K562 (cell line): Measurements from ENCODE around the gene KCTD21. TPM values are rescaled to one million over a fixed set of nuclear protein-coding genes. Genes with fewer than 3 reads are reported as not detected.
A peak's percentile ranks its signal among the peaks of the same experiment; 100 is the strongest.

Experiments used
- GATAD2A ChIP-seq: fragments of 450-650 bp; IDR thresholded peaks from 2 replicates; pipeline ENCODE4 v1.6.1; 2017
- HMGN3 ChIP-seq: IDR thresholded peaks from 2 replicates; pipeline ENCODE4 v1.6.1; 2011; ENCODE audit warnings: borderline replicate concordance, low read depth, mild to moderate bottlenecking, mixed read lengths, low read length; ENCODE audit not compliant: insufficient read length; ENCODE audit errors: extremely low read depth
- KAT2B ChIP-seq: IDR thresholded peaks from one replicate; pipeline ENCODE4 v1.6.1; 2012; ENCODE audit warnings: low read depth, mild to moderate bottlenecking, control low read depth, inconsistent platforms, low read length, moderate library complexity
- KLF1 ChIP-seq: fragments of 450-650 bp; IDR thresholded peaks from 2 replicates; pipeline ENCODE4 v1.6.1; 2016; ENCODE audit warnings: missing genetic modification characterization, missing compliant biosample characterization
- LCOR ChIP-seq: sonication (generic); formaldehyde crosslinking; IDR thresholded peaks from 2 replicates; pipeline ENCODE4 v1.8.0; 2022; ENCODE audit warnings: mild to moderate bottlenecking, missing genetic modification reagents
- MCM2 ChIP-seq: fragments of 450-650 bp; IDR thresholded peaks from 2 replicates; pipeline ENCODE4 v1.6.1; 2017; ENCODE audit warnings: low read depth, mild to moderate bottlenecking
- MTA1 ChIP-seq: fragments of 450-650 bp; IDR thresholded peaks from 2 replicates; pipeline ENCODE4 v1.6.1; 2017; ENCODE audit warnings: borderline replicate concordance
- NBN ChIP-seq: fragments of 450-650 bp; IDR thresholded peaks from 2 replicates; pipeline ENCODE4 v1.6.1; 2016; ENCODE audit warnings: low read depth, mild to moderate bottlenecking
- PHF20 ChIP-seq: fragments of 450-650 bp; IDR thresholded peaks from 2 replicates; pipeline ENCODE4 v1.6.1; 2018; ENCODE audit not compliant: partially characterized antibody
- POLR2B ChIP-seq: fragments of 450-650 bp; IDR thresholded peaks from 2 replicates; pipeline ENCODE4 v1.6.1; 2018; ENCODE audit warnings: low read depth; ENCODE audit not compliant: partially characterized antibody
- RBM39 ChIP-seq: fragments of 200-400 bp; formaldehyde crosslinking; optimal IDR thresholded peaks from 2 replicates; pipeline ENCODE3; 2018; ENCODE audit warnings: low read depth, low read length
- SMAD4 ChIP-seq: fragments of 250-450 bp; sonication (Bioruptor Pico); conservative IDR thresholded peaks from 2 replicates; pipeline ENCODE4 v1.8.0; 2021; ENCODE audit warnings: inconsistent platforms, mild to moderate bottlenecking, moderate library complexity
- SMARCE1 ChIP-seq: fragments of 450-650 bp; IDR thresholded peaks from 2 replicates; pipeline ENCODE4 v1.7.1; 2016; ENCODE audit warnings: mild to moderate bottlenecking
- SP2 ChIP-seq: IDR thresholded peaks from 2 replicates; pipeline ENCODE4 v1.6.1; 2011; ENCODE audit warnings: mild to moderate bottlenecking, low read depth, low read length, moderate library complexity; ENCODE audit not compliant: poor library complexity, severe bottlenecking; ENCODE audit errors: extremely low read depth
- SRSF7 ChIP-seq: fragments of 200-400 bp; formaldehyde crosslinking; optimal IDR thresholded peaks from 2 replicates; pipeline ENCODE3; 2017; ENCODE audit warnings: mild to moderate bottlenecking, low read depth, low read length
- SUPT5H ChIP-seq: fragments of 450-650 bp; IDR thresholded peaks from 2 replicates; pipeline ENCODE4 v1.6.1; 2016
- TEAD1 ChIP-seq, 2 experiments: fragments of 450-650 bp in 1 of 2; sonication (generic) in 1 of 2; formaldehyde crosslinking; IDR thresholded peaks; 2 replicates each; pipeline versions ENCODE4 v1.4.0 to v1.8.0; 2020 to 2022; ENCODE audit warnings: mild to moderate bottlenecking in 2 of 2, missing genetic modification reagents in 1 of 2
- ZNF143 ChIP-seq: sonication (generic); formaldehyde crosslinking; IDR thresholded peaks from 2 replicates; pipeline ENCODE4 v1.9.0; 2022; ENCODE audit warnings: mild to moderate bottlenecking, missing genetic modification reagents
- ZNF197 ChIP-seq: fragments of 200-800 bp; sonication (Bioruptor generic); IDR thresholded peaks from 2 replicates; pipeline ENCODE4 v1.6.1; 2016; ENCODE audit warnings: low read depth, missing genetic modification characterization, missing compliant biosample characterization
- ZNF444 ChIP-seq: fragments of 250-450 bp; sonication (Bioruptor Pico); IDR thresholded peaks from 2 replicates; pipeline ENCODE4 v1.4.0; 2020; ENCODE audit warnings: mild to moderate bottlenecking, moderate library complexity
- ZNF77 ChIP-seq: fragments of 250-450 bp; sonication (Bioruptor Pico); IDR thresholded peaks from 2 replicates; pipeline ENCODE4 v1.5.0; 2020
- polyA plus RNA-seq, 8 experiments: library from polyadenylated mRNA; depleted of rRNA in 4 of 8; stranded (reverse) in 5 of 8; unstranded in 3 of 8; fragments of >200 nt; fragmentation: Nextera tagmentation in 2 of 8; fragmentation: Illumina TruSeq in 1 of 8; extraction: Ambion mirVana in 2 of 8; extraction: Trizol in 1 of 8; gene quantifications; 2 replicates each; pipeline versions ENCODE4 v1.2.1 to v1.2.3, GENCODE V29; 2011 to 2014; ENCODE audit warnings: inconsistent platforms in 1 of 8, missing spikeins in 1 of 8
- total RNA-seq, 7 experiments: library from RNA; depleted of rRNA in 6 of 7; stranded (reverse); fragments of >200 nt in 6 of 7; fragmentation: Illumina TruSeq in 2 of 7; extraction: Trizol in 2 of 7; gene quantifications; 2 replicates each; pipeline versions ENCODE4 v1.2.1 to v1.2.3, GENCODE V29; 2011 to 2021; ENCODE audit warnings: low replicate concordance in 1 of 7
- TF ChIP-seq, protein P1 (sequence below), 2 experiments: fragments of 450-650 bp in 1 of 2; IDR thresholded peaks; 2 replicates each; pipeline ENCODE4 v1.6.1; 2011 to 2017; ENCODE audit warnings: low read depth in 2 of 2, antibody characterized with exemption in 1 of 2, borderline replicate concordance in 1 of 2, low read length in 1 of 2, mild to moderate bottlenecking in 1 of 2, mixed read lengths in 1 of 2; ENCODE audit not compliant: control insufficient read depth in 1 of 2
- TF ChIP-seq, protein P2 (sequence below): fragments of 250-450 bp; sonication (Bioruptor Pico); IDR thresholded peaks from 2 replicates; pipeline ENCODE4 v1.5.1; 2021; ENCODE audit warnings: mild to moderate bottlenecking

KCTD21 gene
- total and polyA plus RNA-seq, 9 of the 15 experiments (the other 6 are each of a cell fraction or from before 2014, with no cell fraction given) = 0.34 to 5.4 (median 1.9) TPM

DNA sequence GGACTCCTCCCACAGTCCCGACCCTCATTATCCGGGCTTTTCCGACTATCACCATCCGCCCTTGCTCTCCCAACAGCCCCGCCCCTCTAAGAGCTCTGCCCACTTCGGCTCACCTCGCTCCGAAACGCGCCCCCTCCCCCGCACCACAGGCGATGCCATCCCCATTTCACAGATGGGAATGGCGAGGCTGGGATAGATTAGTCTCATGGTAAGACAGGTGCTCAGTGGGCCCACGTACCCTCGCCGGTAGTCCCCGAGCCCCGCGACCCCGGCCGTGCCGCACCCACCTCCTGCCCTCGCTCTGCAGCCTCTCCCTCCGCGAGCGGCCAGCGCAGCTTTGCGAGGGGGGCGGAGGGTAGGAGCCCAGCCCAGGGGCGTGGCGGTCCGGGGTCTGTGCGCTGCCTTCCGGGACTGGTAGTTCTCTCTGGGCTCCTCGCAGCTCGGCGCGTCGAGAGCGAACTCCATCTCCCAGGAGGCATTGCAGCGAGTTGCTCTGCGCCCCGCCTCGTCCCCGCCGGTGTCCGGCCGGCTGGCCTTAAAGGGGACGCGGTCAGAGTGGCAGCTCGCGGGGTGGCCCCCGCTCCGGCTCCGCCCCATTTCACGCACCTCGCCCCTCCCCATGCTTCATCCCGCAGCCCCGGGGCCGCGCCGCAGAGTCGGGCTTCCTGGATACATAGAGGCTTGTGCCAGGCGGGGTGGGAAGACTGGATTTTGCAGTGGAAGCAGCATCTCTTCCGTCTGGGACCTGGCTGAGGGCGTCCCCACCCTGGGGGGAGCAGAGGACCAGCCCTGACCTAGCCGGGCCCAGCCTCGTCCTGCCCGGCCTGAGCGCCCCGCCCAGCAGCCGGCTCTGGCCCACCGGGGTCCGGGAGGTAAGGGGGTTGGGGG, at the start of gene KCTD21, which contains the start of gene USP35 (continued):
- TF ChIP-seq, protein P1, sequence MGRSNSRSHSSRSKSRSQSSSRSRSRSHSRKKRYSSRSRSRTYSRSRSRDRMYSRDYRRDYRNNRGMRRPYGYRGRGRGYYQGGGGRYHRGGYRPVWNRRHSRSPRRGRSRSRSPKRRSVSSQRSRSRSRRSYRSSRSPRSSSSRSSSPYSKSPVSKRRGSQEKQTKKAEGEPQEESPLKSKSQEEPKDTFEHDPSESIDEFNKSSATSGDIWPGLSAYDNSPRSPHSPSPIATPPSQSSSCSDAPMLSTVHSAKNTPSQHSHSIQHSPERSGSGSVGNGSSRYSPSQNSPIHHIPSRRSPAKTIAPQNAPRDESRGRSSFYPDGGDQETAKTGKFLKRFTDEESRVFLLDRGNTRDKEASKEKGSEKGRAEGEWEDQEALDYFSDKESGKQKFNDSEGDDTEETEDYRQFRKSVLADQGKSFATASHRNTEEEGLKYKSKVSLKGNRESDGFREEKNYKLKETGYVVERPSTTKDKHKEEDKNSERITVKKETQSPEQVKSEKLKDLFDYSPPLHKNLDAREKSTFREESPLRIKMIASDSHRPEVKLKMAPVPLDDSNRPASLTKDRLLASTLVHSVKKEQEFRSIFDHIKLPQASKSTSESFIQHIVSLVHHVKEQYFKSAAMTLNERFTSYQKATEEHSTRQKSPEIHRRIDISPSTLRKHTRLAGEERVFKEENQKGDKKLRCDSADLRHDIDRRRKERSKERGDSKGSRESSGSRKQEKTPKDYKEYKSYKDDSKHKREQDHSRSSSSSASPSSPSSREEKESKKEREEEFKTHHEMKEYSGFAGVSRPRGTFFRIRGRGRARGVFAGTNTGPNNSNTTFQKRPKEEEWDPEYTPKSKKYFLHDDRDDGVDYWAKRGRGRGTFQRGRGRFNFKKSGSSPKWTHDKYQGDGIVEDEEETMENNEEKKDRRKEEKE (IDR thresholded peaks at IDR 0.05; ENCODE audit: borderline replicate concordance in 1 of 2, control insufficient read depth in 1 of 2, low read depth in 2 of 2, low read length in 1 of 2) = no peak
- TF ChIP-seq TEAD1 (CRISPR knock-in tag; IDR thresholded peaks at IDR 0.05) = peak in 1 of 2 experiments; percentile 5; a peak in 3 of 4 replicates
- peak; percentile 64 for TF ChIP-seq SUPT5H
- TF ChIP-seq ZNF77 (CRISPR knock-in tag) = no peak
- TF ChIP-seq SMARCE1 = no peak
- TF ChIP-seq GATAD2A = peak; percentile 83
- peak; percentile 88 for TF ChIP-seq NBN
- TF ChIP-seq ZNF197 (CRISPR knock-in tag) = peak; percentile 90; the same call in 1 of the 2 replicates
- TF ChIP-seq SRSF7 = no peak
- TF ChIP-seq PHF20 = peak; percentile 72
- TF ChIP-seq, protein P2, sequence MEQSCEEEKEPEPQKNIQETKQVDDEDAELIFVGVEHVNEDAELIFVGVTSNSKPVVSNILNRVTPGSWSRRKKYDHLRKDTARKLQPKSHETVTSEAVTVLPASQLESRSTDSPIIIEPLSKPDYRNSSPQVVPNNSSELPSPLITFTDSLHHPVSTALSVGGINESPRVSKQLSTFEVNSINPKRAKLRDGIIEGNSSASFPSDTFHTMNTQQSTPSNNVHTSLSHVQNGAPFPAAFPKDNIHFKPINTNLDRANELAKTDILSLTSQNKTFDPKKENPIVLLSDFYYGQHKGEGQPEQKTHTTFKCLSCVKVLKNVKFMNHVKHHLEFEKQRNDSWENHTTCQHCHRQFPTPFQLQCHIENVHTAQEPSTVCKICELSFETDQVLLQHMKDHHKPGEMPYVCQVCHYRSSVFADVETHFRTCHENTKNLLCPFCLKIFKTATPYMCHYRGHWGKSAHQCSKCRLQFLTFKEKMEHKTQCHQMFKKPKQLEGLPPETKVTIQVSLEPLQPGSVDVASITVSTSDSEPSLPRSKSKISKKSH = no peak
- peak; percentile 54; the same call in 1 of the 2 replicates for TF ChIP-seq MTA1
- peak; percentile 83; the same call in 1 of the 2 replicates for TF ChIP-seq KLF1 (tag)
- TF ChIP-seq LCOR (CRISPR knock-in tag) = peak; percentile 81
- no peak for TF ChIP-seq POLR2B
- no peak for TF ChIP-seq SP2
- peak; percentile 66 for TF ChIP-seq HMGN3
- peak; percentile 67 for TF ChIP-seq RBM39
- TF ChIP-seq SMAD4 (CRISPR knock-in tag) = peak; percentile 63; the same call in 1 of the 2 replicates
- no peak for TF ChIP-seq ZNF444 (CRISPR knock-in tag)
- TF ChIP-seq MCM2 = no peak
- TF ChIP-seq ZNF143 (CRISPR knock-in tag) = peak; percentile 99
- no peak for TF ChIP-seq KAT2B
